Heart left ventricle (tissue), 16 donors: ENCODE measurements around the gene ASB2. TPM values are rescaled to one million over a fixed set of nuclear protein-coding genes. Genes with fewer than 3 reads are reported as not detected.

Experiments
- ATAC-seq, 4 donors: fragments of 200-7000 bp; cut with Tn5 transposase; one replicate each; pipeline ENCODE4 v1.9.1; 2020 to 2022; ENCODE audit warnings: moderate library complexity in 4 of 4, mild to moderate bottlenecking in 3 of 4, moderate number of reproducible peaks in 1 of 4
- DNase-seq, 5 donors: peaks; one replicate each; pipeline ENCODE4 v3.0.0-alpha.2; 2020
- H3K27ac ChIP-seq, 12 donors: fragments of 200-600 bp; sonication (generic) in 4 of 12; one replicate each; pipeline versions ENCODE4 v1.5.0 to v1.8.0; 2016 to 2022; ENCODE audit warnings: mild to moderate bottlenecking in 2 of 12
- H3K27me3 ChIP-seq, 9 donors: fragments of 200-600 bp; sonication (generic) in 2 of 9; one replicate each; pipeline versions ENCODE4 v1.5.1 to v1.8.0; 2016 to 2022; ENCODE audit warnings: mild to moderate bottlenecking in 3 of 9
- H3K36me3 ChIP-seq, 9 donors: fragments of 200-600 bp; sonication (generic) in 2 of 9; one replicate each; pipeline versions ENCODE4 v1.5.0 to v1.8.0; 2018 to 2022; ENCODE audit warnings: mild to moderate bottlenecking in 2 of 9
- H3K4me1 ChIP-seq, 12 donors: fragments of 200-600 bp; sonication (generic) in 4 of 12; one replicate each; pipeline versions ENCODE4 v1.5.0 to v1.8.0; 2016 to 2022; ENCODE audit warnings: mild to moderate bottlenecking in 3 of 12
- H3K4me3 ChIP-seq, 12 donors: fragments of 200-600 bp; sonication (generic) in 4 of 12; one replicate each; pipeline versions ENCODE4 v1.5.0 to v1.8.0; 2017 to 2022; ENCODE audit warnings: mild to moderate bottlenecking in 9 of 12, moderate library complexity in 4 of 12
- H3K9me3 ChIP-seq, 12 donors: fragments of 200-600 bp; sonication (generic) in 4 of 12; one replicate each; pipeline versions ENCODE4 v1.5.0 to v1.8.0; 2016 to 2022; ENCODE audit warnings: mild to moderate bottlenecking in 1 of 12
- CTCF ChIP-seq, 12 donors: fragments of 200-600 bp; sonication (generic) in 4 of 12; IDR thresholded peaks; one replicate each; pipeline versions ENCODE4 v1.5.0 to v1.8.0; 2018 to 2022; ENCODE audit warnings: antibody characterized with exemption in 12 of 12, mild to moderate bottlenecking in 5 of 12
- POLR2A ChIP-seq, 2 donors: fragments of 450-650 bp; IDR thresholded peaks; one replicate each; pipeline ENCODE4 v1.6.1; 2017; ENCODE audit warnings: antibody characterized with exemption in 2 of 2, mild to moderate bottlenecking in 2 of 2, moderate library complexity in 2 of 2
- WGBS, 4 donors: extraction: QIAGEN DNeasy Blood & Tissue Kit in 2 of 4; methylation state at CpG; one replicate each; pipeline versions ENCODE4 v1.1.5 to v1.1.7; 2013 to 2018; 5-methylcytosine and 5-hydroxymethylcytosine counted together
- intact Hi-C, 10 donors: fragments of 100-400 bp; cut with DNase I; formaldehyde crosslinking; loops; one replicate each; pipeline versions ENCODE4 v1.11.1 to v1.14.2; 2022
- polyA plus RNA-seq, 2 donors: library from polyadenylated mRNA; stranded (reverse); fragments of 200-250 nt; gene quantifications; one replicate each; pipeline ENCODE4 v1.2.3, GENCODE V29; 2013
- total RNA-seq, 9 donors: library from RNA; depleted of rRNA in 2 of 9; stranded (reverse); fragments of >200 nt in 2 of 9; fragmentation: NEBNext Ultra II Directional in 3 of 9; extraction: Animal tissue kit (Norgen Biotek cat#: 25700) in 3 of 9; gene quantifications; one replicate each; pipeline versions ENCODE4 v1.1.0 to v1.2.4, GENCODE V29; 2016 to 2023
- donor health status: ischemic (EF 13 %, LVEDD 7.1; RV severe dilation, severe dysfunction).
- donor health status: healthy with polysubstance abuse.
- donor health status: DM: no; HTN: yes; CAD: no.
- donor health status: DM: no; HTN: no; CAD: no.
- donor health status: ischemic (EF 25% LVEDD 6.9; RV normal size, moderate dysfunction).
- donor health status: ischemic (EF 25% LVEDD 5.7; RV mildly dilated, moderate dysfunction).
- donor health status: healthy.
- donor health status: DM: yes; HTN: yes; CAD: no.
- donor health status: ischemic (EF 35%, LVEDD 5.7; RV mildly dilated, moderate dysfunction).
- donor health status: nonischemic (EF 11% LVEDD 7.7; RV severe dilation, severe dysfunction).
- donor health status: DM: yes; HTN: yes; CAD: no.
- donor health status: PGD.
- donor health status: ischemic (EF 29% LVEDD 5.4; RV normal size, mild dysfunction).
- donor health status: nonischemic (EF 23%, LVEDD 6.1; RV moderate dilation, normal function).

Gene ASB2
- total and polyA plus RNA-seq, 11 donors = 22.4 to 411 (median 166) TPM

GRCh38 chr14:93996130-93996695 is 19.8 kb upstream of the ASB2 start:
- Histone ChIP-seq H3K9me3 (no peaks in the 10 kb centered on the region), H3K27ac (peak overlapping the region in 5 of 12 donors; percentile 6 to 92 (median 71)), H3K4me1 (peaks cover 0 to 50% (median 19%) of the 10 kb centered on the region in 12 donors), H3K27me3 (no peaks in the 10 kb centered on the region), H3K36me3 (no peaks in the 10 kb centered on the region), H3K4me3 (no peak overlapping the region)
- intact Hi-C loops = loop anchor here in 3 of 10 donors (5.0 to 10.0 kb wide), 3 partner anchors 34 to 341 kb away; no protein-coding TSS in a partner anchor
- 45 to 68% (median 58%) methylated on average over 4 to 8 of the region's 8 CpGs for WGBS, 4 donors
- DNase-seq (no peak), ATAC-seq (peak in 1 of 4 donors; percentile 12)
- TF ChIP-seq CTCF (IDR thresholded peaks at IDR 0.05) (no peak), POLR2A (IDR thresholded peaks at IDR 0.05) (no peak)

GRCh38 chr14:93994919-93995682 is 18.7 kb upstream of the ASB2 start:
- ATAC-seq (peak; percentile 70 to 90 (median 74)), DNase-seq (peak in 4 of 5 donors; percentile 50 to 88 (median 60))
- Histone ChIP-seq H3K4me3 (no peak overlapping the region), H3K27ac (peak overlapping the region in 8 of 12 donors; percentile 14 to 92 (median 62)), H3K4me1 (peaks cover 0 to 48% (median 19%) of the 10 kb centered on the region in 12 donors), H3K27me3 (no peaks in the 10 kb centered on the region), H3K9me3 (no peaks in the 10 kb centered on the region), H3K36me3 (no peaks in the 10 kb centered on the region)
- 36 to 56% (median 52%) methylated on average over 11 to 13 of the region's 13 CpGs for WGBS, 4 donors
- intact Hi-C loops = loop anchor here in 3 of 10 donors (5.0 to 10.0 kb wide), 3 partner anchors 33 to 340 kb away; no protein-coding TSS in a partner anchor
- no peak for TF ChIP-seq CTCF (IDR thresholded peaks at IDR 0.05)
- TF ChIP-seq POLR2A (IDR thresholded peaks at IDR 0.05) = no peak

- no peak for DNase-seq
- Histone ChIP-seq H3K27ac (peak overlapping the region in 1 of 12 donors; percentile 83), H3K4me3 (no peak overlapping the region), H3K4me1 (peaks cover 0 to 37% (median 16%) of the 10 kb centered on the region in 12 donors), H3K36me3 (no peaks in the 10 kb centered on the region), H3K9me3 (no peaks in the 10 kb centered on the region), H3K27me3 (no peaks in the 10 kb centered on the region)
- TF ChIP-seq POLR2A (IDR thresholded peaks at IDR 0.05) (no peak), CTCF (IDR thresholded peaks at IDR 0.05) (no peak)
- intact Hi-C loops = loop anchor here in 1 of 10 donors (10.0 kb wide), 1 partner anchor 339 kb away; no protein-coding TSS in a partner anchor
- ATAC-seq = no peak
- WGBS, 4 donors = 75 to 86% (median 82%) methylated on average over 5 to 6 of the region's 6 CpGs
Measured at GRCh38 chr14:93993382-93993781, 17.0 kb upstream of the ASB2 start.

- no peaks in the 10 kb centered on the region for H3K27me3 ChIP-seq
- TF ChIP-seq POLR2A (IDR thresholded peaks at IDR 0.05) (no peak), CTCF (IDR thresholded peaks at IDR 0.05) (no peak)
- DNase-seq (no peak), ATAC-seq (no peak)
- H3K9me3 ChIP-seq = no peaks in the 10 kb centered on the region
- no peak overlapping the region for H3K4me3 ChIP-seq
- H3K27ac ChIP-seq = no peak overlapping the region
- peaks cover 0 to 34% (median 11%) of the 10 kb centered on the region in 12 donors for H3K4me1 ChIP-seq
- H3K36me3 ChIP-seq = no peaks in the 10 kb centered on the region
- intact Hi-C loops = loop anchor here in 1 of 10 donors (10.0 kb wide), 1 partner anchor 337 kb away; no protein-coding TSS in a partner anchor
- 86 to 92% (median 90%) methylated on average over 4 of the region's 4 CpGs for WGBS, 4 donors
Measured at GRCh38 chr14:93991649-93992048, 15.3 kb upstream of the ASB2 start.
